Mesenchymal stem cell (in vitro differentiated cells and primary cell): ENCODE measurements around the gene MET.

ENCODE experiments used
- DNase-seq: peaks from one replicate; pipeline ENCODE4 v3.0.0-alpha.2; 2013
- H2AFZ ChIP-seq: one replicate; pipeline ENCODE4 v1.6.1; 2013; ENCODE audit warnings: low read depth, mild to moderate bottlenecking, control low read depth, inconsistent platforms, low read length, moderate library complexity
- H2AK5ac ChIP-seq: 2 replicates; pipeline ENCODE4 v1.6.1; 2013; ENCODE audit warnings: low read length, moderate library complexity, mild to moderate bottlenecking, inconsistent platforms; ENCODE audit not compliant: severe bottlenecking
- H2BK120ac ChIP-seq: one replicate; pipeline ENCODE4 v1.6.1; 2013; ENCODE audit warnings: low read depth, mild to moderate bottlenecking, inconsistent platforms, low read length, moderate library complexity
- H2BK12ac ChIP-seq, 2 experiments: one replicate each; pipeline ENCODE4 v1.6.1; 2013; ENCODE audit warnings: inconsistent platforms in 2 of 2, low read length in 2 of 2, mild to moderate bottlenecking in 2 of 2, moderate library complexity in 2 of 2, control low read depth in 1 of 2
- H2BK15ac ChIP-seq: one replicate; pipeline ENCODE4 v1.6.1; 2013; ENCODE audit warnings: mild to moderate bottlenecking, low read depth, inconsistent platforms; ENCODE audit not compliant: poor library complexity, severe bottlenecking
- H2BK5ac ChIP-seq: 2 replicates; pipeline ENCODE4 v1.6.1; 2013; ENCODE audit warnings: low read depth, mild to moderate bottlenecking, low read length, control low read depth, inconsistent platforms; ENCODE audit not compliant: poor library complexity, severe bottlenecking
- H3K14ac ChIP-seq, 2 experiments: one replicate each; pipeline ENCODE4 v1.6.1; 2013; ENCODE audit warnings: inconsistent platforms in 2 of 2, low read length in 2 of 2, control low read depth in 1 of 2, mild to moderate bottlenecking in 1 of 2, moderate library complexity in 1 of 2
- H3K18ac ChIP-seq, 2 experiments: one replicate each; pipeline ENCODE4 v1.6.1; 2013; ENCODE audit warnings: inconsistent platforms in 2 of 2, low read length in 2 of 2, control low read depth in 1 of 2, low read depth in 1 of 2, mild to moderate bottlenecking in 1 of 2
- H3K23ac ChIP-seq, 2 experiments: one replicate each; pipeline ENCODE4 v1.6.1; 2013; ENCODE audit warnings: inconsistent platforms in 2 of 2, low read length in 2 of 2, mild to moderate bottlenecking in 2 of 2, moderate library complexity in 2 of 2, control low read depth in 1 of 2
- H3K27ac ChIP-seq: 2 replicates; pipeline ENCODE4 v1.5.1; 2013; ENCODE audit warnings: mild to moderate bottlenecking, moderate library complexity, low read length, control low read depth, inconsistent platforms; ENCODE audit not compliant: poor library complexity, severe bottlenecking
- H3K27me3 ChIP-seq, 2 experiments: 2 replicates each; pipeline versions ENCODE4 v1.6.1 to v1.7.0; 2013; ENCODE audit warnings: low read length in 2 of 2, mild to moderate bottlenecking in 2 of 2, moderate library complexity in 2 of 2, control low read depth in 1 of 2, inconsistent platforms in 1 of 2; ENCODE audit not compliant: control insufficient read depth in 1 of 2, insufficient read depth in 1 of 2
- H3K36me3 ChIP-seq, 2 experiments: 2 replicates each; pipeline versions ENCODE4 v1.6.1 to v1.7.0; 2013; ENCODE audit warnings: low read length in 2 of 2, control low read depth in 1 of 2, inconsistent platforms in 1 of 2, low read depth in 1 of 2, mild to moderate bottlenecking in 1 of 2; ENCODE audit not compliant: insufficient read depth in 2 of 2, control insufficient read depth in 1 of 2
- H3K4ac ChIP-seq, 2 experiments: one replicate each; pipeline ENCODE4 v1.6.1; 2013; ENCODE audit warnings: inconsistent platforms in 2 of 2, low read length in 2 of 2, mild to moderate bottlenecking in 2 of 2, moderate library complexity in 2 of 2, control low read depth in 1 of 2, low read depth in 1 of 2
- H3K4me1 ChIP-seq: 2 replicates; pipeline ENCODE4 v1.6.1; 2013; ENCODE audit warnings: low read depth, low read length, control low read depth; ENCODE audit not compliant: control insufficient read depth, insufficient read depth
- H3K4me2 ChIP-seq: 2 replicates; pipeline ENCODE4 v1.6.1; 2013; ENCODE audit warnings: low read length, mild to moderate bottlenecking, inconsistent platforms; ENCODE audit not compliant: poor library complexity, severe bottlenecking
- H3K4me3 ChIP-seq, 2 experiments: 2 replicates each; pipeline versions ENCODE4 v1.5.1 to v1.7.0; 2013; ENCODE audit warnings: low read length in 2 of 2, mild to moderate bottlenecking in 2 of 2, control low read depth in 1 of 2, low read depth in 1 of 2; ENCODE audit not compliant: insufficient read depth in 1 of 2
- H3K79me1 ChIP-seq: replicated peaks from 2 replicates; pipeline ENCODE4 v1.6.1; 2013; ENCODE audit warnings: mild to moderate bottlenecking, control low read depth, low read length, inconsistent platforms; ENCODE audit not compliant: poor library complexity, severe bottlenecking
- H3K9ac ChIP-seq: 2 replicates; pipeline ENCODE4 v1.7.0; 2013; ENCODE audit warnings: mild to moderate bottlenecking, low read length, moderate library complexity
- H3K9me3 ChIP-seq: 2 replicates; pipeline ENCODE4 v1.7.0; 2013; ENCODE audit warnings: mild to moderate bottlenecking, low read length; ENCODE audit not compliant: control insufficient read depth
- H4K8ac ChIP-seq: one replicate; pipeline ENCODE4 v1.6.1; 2013; ENCODE audit warnings: inconsistent platforms, mild to moderate bottlenecking, low read length, moderate library complexity
- H4K91ac ChIP-seq: one replicate; pipeline ENCODE4 v1.6.1; 2013; ENCODE audit warnings: mild to moderate bottlenecking, low read length, inconsistent platforms
- WGBS: methylation state at CpG from one replicate; pipeline ENCODE4 v1.1.7; 2013; ENCODE audit warnings: mixed read lengths; 5-methylcytosine and 5-hydroxymethylcytosine counted together

MET gene

DNA sequence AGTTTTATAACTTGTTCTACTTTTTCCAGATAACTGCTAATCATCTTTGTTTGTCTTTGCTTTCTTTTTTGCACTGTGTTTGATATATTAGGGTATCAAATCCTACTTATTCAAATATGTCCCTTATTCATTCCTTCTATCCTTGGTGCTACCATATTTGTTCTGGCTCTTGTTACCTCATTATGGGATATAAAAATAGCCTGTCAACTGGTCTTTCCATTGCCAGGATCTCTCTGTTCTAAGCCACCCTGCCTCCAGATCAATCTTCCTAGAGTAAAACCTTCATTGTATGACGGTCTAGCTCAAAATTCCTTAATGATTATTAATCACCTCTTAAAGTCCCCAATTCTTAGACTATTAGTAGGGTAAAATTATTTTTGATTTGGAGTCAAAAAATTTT, 25.2 kb downstream of the MET start:
- no CpG with 5 or more reads among the region's 1 CpG for WGBS
- Histone ChIP-seq H3K23ac (no peak overlapping the region), H3K4me1 (peaks cover 13% of the 10 kb centered on the region), H2BK120ac (no peak overlapping the region), H2BK5ac (no peak overlapping the region), H3K14ac (no peak overlapping the region), H3K4ac (no peak overlapping the region), H4K91ac (no peak overlapping the region), H2BK12ac (no peak overlapping the region), H3K27me3 (no peaks in the 10 kb centered on the region), H3K36me3 (peaks cover 16 to 32% of the 10 kb centered on the region in 2 experiments), H2BK15ac (no peak overlapping the region), H3K9me3 (no peaks in the 10 kb centered on the region), H3K79me1 (peaks cover 1% of the 10 kb centered on the region), H4K8ac (no peak overlapping the region), H3K18ac (no peak overlapping the region), H3K27ac (no peak overlapping the region), H3K9ac (no peak overlapping the region), H3K4me2 (no peak overlapping the region), H2AK5ac (no peak overlapping the region), H2AFZ (no peak overlapping the region), H3K4me3 (no peak overlapping the region)
- no peak for DNase-seq

DNA sequence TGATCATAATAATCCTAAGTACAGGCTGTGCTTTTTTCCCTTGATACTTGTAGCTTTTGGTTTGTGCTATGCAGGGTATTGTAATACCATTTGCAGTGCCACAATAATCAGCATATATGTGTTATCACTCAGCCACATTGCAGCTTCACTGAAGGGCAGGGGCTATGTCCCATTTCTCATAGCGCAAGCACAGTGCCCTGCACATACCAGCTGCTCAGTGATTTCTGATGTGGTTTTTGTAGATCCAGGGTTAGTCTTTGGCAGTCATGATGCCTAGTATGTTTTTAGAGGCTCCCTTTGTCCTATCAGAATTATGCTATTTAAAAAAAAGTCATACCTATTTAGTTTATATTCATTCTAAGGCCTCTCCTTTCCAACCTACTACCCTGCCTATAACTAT, 25.8 kb downstream of the MET start:
- Histone ChIP-seq H3K4me2 (no peak overlapping the region), H3K14ac (no peak overlapping the region), H4K91ac (no peak overlapping the region), H2BK15ac (no peak overlapping the region), H3K18ac (no peak overlapping the region), H3K9me3 (no peaks in the 10 kb centered on the region), H3K79me1 (peaks cover 1% of the 10 kb centered on the region), H2BK12ac (no peak overlapping the region), H2BK120ac (no peak overlapping the region), H3K27ac (peak overlapping the region; percentile 39), H3K9ac (no peak overlapping the region), H3K27me3 (no peaks in the 10 kb centered on the region), H3K4me1 (peaks cover 13% of the 10 kb centered on the region), H2BK5ac (no peak overlapping the region), H3K4ac (no peak overlapping the region), H3K4me3 (no peak overlapping the region), H2AK5ac (peak overlapping the region; percentile 93), H3K36me3 (peaks cover 16 to 32% of the 10 kb centered on the region in 2 experiments), H3K23ac (no peak overlapping the region), H4K8ac (no peak overlapping the region), H2AFZ (no peak overlapping the region)
- no peak for DNase-seq
- WGBS = 100% methylated on average over 1 of the region's 1 CpG

DNA sequence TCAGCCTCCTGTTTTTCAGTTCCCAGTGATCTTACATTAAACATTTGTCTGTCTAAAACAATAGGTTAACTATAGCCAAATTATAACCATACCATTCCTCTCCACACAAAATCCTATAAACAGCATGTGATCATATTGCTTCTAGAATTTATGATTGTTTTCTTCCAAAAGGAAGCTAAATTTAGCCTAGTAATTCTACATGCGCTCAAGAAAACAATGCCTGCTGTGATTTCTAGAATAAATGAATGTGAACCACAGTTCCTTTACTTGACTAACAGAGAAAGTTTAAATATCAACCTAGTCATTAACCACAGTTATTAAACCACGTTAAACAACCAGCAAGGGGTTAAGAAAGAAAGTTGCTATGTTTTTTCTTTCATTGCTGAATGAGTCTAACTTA, 26.4 kb downstream of the MET start:
- Histone ChIP-seq H2BK15ac (no peak overlapping the region), H2BK12ac (no peak overlapping the region), H3K14ac (no peak overlapping the region), H2BK120ac (no peak overlapping the region), H3K23ac (no peak overlapping the region), H2BK5ac (no peak overlapping the region), H2AFZ (no peak overlapping the region), H3K27ac (peak overlapping the region; percentile 42), H3K36me3 (peaks cover 16 to 32% of the 10 kb centered on the region in 2 experiments), H3K4me2 (no peak overlapping the region), H3K18ac (no peak overlapping the region), H3K27me3 (no peaks in the 10 kb centered on the region), H3K9ac (no peak overlapping the region), H4K91ac (no peak overlapping the region), H3K9me3 (no peaks in the 10 kb centered on the region), H3K79me1 (peaks cover 1% of the 10 kb centered on the region), H3K4me3 (no peak overlapping the region), H2AK5ac (no peak overlapping the region), H3K4ac (no peak overlapping the region), H4K8ac (no peak overlapping the region), H3K4me1 (peaks cover 10% of the 10 kb centered on the region)
- no peak for DNase-seq
- 100% methylated on average over 1 of the region's 2 CpGs for WGBS

DNA sequence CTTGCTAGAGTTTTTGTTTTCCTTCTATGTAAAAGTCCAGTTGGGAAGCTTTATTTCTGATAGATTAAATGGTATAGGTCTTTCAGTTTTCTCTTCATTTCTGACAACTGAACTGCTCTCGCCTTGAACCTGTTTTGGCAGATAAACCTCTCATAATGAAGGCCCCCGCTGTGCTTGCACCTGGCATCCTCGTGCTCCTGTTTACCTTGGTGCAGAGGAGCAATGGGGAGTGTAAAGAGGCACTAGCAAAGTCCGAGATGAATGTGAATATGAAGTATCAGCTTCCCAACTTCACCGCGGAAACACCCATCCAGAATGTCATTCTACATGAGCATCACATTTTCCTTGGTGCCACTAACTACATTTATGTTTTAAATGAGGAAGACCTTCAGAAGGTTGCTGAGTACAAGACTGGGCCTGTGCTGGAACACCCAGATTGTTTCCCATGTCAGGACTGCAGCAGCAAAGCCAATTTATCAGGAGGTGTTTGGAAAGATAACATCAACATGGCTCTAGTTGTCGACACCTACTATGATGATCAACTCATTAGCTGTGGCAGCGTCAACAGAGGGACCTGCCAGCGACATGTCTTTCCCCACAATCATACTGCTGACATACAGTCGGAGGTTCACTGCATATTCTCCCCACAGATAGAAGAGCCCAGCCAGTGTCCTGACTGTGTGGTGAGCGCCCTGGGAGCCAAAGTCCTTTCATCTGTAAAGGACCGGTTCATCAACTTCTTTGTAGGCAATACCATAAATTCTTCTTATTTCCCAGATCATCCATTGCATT, 27.1 kb downstream of the MET start:
- H4K8ac ChIP-seq = no peak overlapping the region

More for the DNA sequence above, 27.1 kb downstream of the MET start:
- H3K4me2 ChIP-seq = no peak overlapping the region
- H3K4ac ChIP-seq = no peak overlapping the region
- no peak overlapping the region for H3K14ac ChIP-seq
- no peak overlapping the region for H2BK12ac ChIP-seq
- no peak for DNase-seq
- peaks cover 16 to 32% of the 10 kb centered on the region in 2 experiments for H3K36me3 ChIP-seq
- H3K79me1 ChIP-seq = peaks cover 1% of the 10 kb centered on the region
- H3K9me3 ChIP-seq = no peaks in the 10 kb centered on the region
- no peak overlapping the region for H2BK15ac ChIP-seq
- H3K4me3 ChIP-seq = no peak overlapping the region
- H3K4me1 ChIP-seq = peaks cover 10% of the 10 kb centered on the region
- H3K27ac ChIP-seq = peak overlapping the region; percentile 42
- H2BK120ac ChIP-seq = no peak overlapping the region
- peak overlapping the region; percentile 43 for H2AK5ac ChIP-seq
- no peak overlapping the region for H3K23ac ChIP-seq
- WGBS = 91% methylated on average over 9 of the region's 12 CpGs
- no peak overlapping the region for H2AFZ ChIP-seq
- no peak overlapping the region for H4K91ac ChIP-seq
- no peak overlapping the region for H3K9ac ChIP-seq
- H2BK5ac ChIP-seq = no peak overlapping the region
- H3K27me3 ChIP-seq = no peaks in the 10 kb centered on the region
- no peak overlapping the region for H3K18ac ChIP-seq
